GM18517 (cell line): Measurements from ENCODE around the gene WDR18.

Source experiments
- ATAC-seq: cut with Tn5 transposase; IDR thresholded peaks from one replicate; pipeline ENCODE4 v1.9.1; 2021; ENCODE audit warnings: mild to moderate bottlenecking, moderate library complexity; ENCODE audit not compliant: unreplicated experiment

WDR18 gene

DNA sequence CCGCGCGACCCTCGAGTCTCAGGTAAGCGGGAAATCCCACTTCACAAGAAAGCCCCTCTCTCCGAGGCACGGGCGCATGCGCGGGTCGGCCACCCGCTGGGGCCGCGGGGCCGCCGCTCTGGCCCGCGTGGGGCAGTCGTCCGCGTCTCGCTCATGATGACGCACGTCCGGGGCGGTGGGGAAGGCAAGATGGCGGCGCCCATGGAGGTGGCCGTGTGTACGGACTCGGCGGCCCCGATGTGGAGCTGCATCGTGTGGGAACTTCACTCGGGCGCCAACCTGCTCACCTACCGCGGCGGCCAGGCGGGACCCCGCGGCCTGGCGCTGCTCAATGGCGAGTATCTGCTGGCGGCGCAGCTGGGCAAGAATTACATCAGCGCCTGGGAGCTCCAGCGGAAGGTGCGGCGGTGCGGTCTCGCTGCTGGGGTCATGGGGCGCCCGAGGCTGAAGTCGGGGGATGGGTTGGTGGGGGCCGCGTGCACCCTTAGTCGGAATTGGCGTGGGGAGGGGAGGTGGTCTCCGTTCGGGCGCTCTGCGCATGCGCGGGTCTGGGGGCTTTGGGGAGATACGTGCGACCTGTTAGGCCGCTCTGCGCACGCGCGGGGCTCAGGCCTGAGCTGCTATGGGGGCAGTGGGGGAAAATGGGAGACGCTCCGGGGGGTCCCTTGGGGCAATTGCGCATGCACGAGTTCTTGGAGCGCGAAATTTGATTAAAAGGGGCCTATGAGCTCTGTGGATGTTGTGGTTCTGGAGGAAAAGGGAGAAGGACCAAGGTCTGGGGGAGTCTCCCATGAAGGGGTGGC is at the start of gene WDR18:
Gene WDR18 (plus strand): TSS at position 181 of the 803 bp plus-strand sequence. CDS start 9 bp downstream, at position 190.
- peak; percentile 50 for ATAC-seq

DNA sequence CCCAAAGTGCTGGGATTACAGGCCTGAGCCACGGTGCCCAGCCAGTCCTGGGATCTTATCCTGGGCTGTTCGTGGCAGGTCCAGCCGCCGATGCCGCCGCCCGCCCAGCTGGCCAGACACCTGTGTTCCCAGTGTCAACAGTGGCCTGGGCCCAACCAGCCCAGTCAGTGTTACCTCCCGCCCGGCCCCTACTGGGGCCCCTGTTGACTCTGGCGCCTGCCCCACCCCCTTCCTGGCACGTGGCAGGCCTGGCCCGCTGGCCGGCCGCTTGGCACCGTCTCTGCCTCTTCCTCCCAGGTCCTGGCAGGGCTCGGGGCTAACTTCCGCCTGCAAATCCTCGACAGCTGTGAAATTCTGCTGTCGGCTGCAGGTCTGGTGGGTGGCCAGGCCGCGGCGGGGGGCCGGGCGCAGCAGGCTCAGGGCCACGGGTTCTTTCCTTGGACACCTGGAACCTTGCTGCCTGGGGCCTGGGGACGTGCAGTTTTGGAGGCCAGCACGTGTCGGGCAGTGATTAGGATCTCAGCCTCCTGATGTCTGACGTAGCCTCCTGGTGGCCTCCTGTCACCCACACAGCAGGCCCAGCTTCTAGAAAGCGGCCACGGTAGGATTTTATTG is 49.2 kb upstream of the WDR18 start:
- no peak for ATAC-seq

DNA sequence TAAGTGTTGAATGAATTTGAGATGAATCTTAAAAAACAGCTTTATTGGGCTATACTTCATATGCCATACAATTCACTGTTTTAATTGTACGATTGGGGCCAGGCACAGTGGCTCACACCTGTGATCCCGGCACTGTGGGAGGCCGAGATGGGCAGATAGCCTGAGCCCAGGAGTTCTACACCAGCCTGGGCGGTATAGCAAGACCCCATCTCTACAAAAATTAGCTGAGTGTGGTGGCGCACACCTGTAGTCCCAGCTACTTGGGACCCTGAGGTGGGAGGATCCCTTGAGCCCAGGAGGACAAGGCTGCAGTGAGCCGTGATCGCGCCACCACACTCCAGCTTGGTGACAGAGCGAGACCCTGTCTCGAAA is 48.0 kb upstream of the WDR18 start:
- ATAC-seq = no peak

- no peak for ATAC-seq
Measured at GRCh38 chr19:937259-937694, 46.9 kb upstream of the WDR18 start.

GRCh38 chr19:938233-938923 is 45.8 kb upstream of the WDR18 start:
- ATAC-seq = no peak

DNA sequence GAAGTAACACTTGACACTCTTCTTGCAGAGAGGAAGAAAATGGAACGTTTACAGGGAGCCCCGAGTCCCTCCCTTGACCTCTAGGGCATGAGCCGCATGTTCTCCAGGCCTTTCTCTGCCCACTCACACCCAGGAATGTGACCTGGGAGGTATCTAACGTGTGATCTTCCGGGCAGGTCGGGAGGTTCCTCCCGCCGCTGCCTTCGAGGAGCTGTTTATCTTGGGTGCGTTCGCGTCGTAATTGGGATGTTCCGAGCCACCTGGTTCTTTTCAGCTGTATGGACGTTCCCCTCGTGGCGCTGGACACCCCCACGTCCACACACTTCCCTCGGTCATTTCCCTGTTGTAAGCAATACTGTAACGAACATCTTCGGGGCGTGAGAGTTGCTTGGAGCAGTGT is 44.7 kb upstream of the WDR18 start:
- no peak for ATAC-seq

DNA sequence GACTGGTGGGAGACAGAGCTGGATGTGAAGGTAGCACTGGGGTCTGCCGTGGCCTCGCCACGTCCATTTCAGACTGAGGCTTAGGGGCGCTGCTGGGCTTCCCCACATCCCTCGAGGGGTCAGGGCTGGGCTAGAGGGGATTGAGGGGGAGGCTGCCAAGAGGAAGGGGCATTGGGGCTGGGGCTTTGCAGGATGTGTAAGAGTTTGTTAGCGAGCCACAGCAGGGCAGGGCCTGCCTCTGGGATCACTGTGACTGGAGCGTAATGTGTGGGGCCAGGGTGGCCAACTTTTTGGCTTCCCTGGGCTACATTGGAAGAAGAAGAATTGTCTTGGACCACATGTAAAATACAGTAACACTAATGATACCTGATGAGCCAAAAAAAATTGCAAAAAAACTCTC is 44.2 kb upstream of the WDR18 start:
- ATAC-seq = no peak

- peak; percentile 43 for ATAC-seq
Measured at GRCh38 chr19:940591-941291, 43.4 kb upstream of the WDR18 start.

DNA sequence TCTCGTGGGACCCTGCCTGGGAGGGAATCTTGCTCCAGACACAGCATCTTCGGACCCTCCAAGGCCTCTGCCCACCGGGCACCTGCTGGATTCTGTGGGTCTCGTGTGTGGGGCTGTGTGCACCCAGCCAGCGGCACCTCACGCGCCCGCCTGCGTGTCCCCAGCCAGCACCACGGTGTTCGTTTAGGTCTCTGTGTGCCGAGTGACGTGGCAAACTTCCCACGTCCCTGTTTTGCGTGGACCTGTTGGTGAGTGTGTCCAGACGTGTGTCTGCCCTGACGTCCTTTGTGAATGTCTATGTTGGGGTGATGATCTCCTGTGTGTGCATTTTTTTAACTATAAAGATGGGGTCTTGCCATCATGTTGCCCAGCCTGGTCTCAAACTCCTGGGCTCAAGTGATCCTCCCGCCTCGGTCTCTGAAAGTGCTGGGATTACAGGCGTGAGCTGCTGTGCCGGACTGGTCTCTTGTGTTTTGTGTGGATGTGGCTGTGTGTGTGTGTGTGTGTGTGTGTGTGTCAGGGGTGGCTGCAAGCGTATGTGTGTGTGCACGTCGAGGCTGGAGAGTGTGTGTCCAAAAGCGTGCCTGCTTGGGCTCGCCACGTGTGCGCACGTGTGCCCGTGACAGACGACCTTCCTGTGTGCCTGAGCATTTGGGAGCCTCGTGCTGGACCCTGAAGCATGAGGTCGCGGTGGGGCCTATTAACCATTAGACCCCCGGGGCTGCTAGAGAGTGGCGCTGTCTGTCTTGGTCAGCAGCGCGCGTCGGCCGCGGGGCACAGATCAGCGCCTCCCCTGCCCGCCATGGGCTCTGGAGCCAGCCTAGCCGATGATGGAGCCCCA is 42.6 kb upstream of the WDR18 start:
- no peak for ATAC-seq

DNA sequence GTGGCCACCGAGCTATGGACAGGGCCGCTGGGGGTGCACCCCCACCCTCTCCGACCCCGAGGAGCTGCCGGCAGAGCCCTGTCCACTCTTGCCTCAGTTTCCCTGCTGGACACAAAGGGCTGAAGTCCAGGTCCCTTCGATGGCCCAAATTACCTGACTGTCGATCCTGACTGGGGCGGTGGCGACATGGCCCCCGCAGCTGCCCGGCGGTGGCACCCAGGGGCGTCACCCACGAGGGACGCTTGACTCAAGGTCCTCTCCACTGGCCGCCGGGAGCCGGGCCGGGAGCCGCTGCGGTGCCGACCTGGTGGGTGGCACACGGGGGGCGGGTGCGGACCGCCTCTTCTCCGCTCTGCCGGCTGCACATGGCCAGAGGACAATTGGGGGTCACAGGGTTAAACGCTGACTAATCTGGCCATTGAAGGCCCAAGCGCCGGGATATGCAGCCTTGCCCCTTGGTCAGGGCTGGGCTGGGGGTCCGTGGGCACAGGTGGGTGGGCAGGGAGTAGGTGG is 42.0 kb upstream of the WDR18 start:
- no peak for ATAC-seq

GRCh38 chr19:943551-944170 is 40.5 kb upstream of the WDR18 start:
- no peak for ATAC-seq

- ATAC-seq = no peak
Measured at GRCh38 chr19:944171-944567, 40.0 kb upstream of the WDR18 start.

DNA sequence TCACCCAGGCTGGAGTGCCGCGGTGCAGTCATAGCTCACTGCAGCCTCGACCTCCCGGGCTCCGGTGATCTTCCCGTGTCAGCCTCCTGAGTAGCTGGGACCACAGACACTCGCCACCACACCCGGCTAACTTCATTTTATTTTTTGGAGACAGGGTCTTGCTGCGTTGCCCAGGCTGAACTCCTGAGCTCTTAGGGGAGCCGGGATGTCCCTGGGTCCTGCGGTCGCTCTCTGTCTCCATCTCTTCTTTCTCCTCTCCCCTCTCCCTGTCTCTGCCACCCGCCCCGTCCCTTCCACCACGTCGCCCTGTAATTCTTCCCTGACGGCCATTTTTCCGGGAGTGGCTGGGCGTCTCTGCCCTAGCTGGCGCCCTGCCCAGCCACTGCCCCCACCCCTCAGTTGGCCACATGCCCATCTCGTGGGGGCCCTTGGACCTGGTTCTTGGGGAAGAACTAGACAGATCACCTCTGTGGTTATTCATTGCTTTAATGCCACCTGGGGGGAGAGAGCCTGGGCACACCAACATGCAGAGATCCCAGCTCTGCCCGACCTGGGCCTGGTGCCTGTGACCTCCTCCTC is 39.4 kb upstream of the WDR18 start:
- ATAC-seq = no peak

DNA sequence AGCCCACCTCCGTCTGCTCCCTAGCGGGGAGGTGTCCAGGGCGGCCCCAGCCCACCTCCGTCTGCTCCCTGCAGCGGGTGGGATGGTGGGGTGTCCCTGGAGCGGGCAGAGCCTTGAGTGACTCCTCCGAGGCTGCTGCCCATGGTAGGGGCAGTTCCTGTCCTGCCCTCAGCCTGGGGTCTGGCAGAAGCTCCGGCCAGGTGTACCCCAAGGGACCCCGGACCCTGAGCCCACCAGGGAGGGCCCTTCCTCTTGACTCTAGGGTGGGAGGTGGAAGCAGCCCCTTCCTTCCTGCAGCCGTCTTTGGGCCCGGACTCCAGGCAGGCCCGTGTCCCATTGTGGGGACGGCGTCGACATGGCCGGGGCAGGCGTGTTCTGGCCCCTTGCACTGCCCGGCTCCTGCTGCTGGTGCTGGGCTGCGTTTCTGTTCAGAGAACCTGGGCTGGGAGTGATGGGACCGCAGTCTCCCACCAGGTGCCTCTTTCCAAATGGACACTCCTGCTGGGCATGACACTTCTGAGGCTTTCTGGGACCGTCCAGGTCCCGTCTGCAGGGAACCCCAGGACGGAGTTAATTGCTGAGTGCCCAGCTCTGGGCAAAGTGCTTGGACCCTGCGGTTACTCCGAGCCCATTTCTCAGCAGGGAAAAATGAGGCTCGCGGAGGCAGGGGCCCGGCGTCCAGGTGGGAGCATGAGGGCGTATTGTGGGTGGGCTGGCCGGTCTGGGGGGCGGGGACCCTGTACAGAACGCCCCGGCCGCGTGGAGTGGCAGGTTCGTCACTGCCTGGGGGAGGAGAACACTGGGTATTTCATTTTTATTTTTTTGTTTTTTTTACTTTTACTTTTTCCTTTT is 38.5 kb upstream of the WDR18 start:
- ATAC-seq = no peak

DNA sequence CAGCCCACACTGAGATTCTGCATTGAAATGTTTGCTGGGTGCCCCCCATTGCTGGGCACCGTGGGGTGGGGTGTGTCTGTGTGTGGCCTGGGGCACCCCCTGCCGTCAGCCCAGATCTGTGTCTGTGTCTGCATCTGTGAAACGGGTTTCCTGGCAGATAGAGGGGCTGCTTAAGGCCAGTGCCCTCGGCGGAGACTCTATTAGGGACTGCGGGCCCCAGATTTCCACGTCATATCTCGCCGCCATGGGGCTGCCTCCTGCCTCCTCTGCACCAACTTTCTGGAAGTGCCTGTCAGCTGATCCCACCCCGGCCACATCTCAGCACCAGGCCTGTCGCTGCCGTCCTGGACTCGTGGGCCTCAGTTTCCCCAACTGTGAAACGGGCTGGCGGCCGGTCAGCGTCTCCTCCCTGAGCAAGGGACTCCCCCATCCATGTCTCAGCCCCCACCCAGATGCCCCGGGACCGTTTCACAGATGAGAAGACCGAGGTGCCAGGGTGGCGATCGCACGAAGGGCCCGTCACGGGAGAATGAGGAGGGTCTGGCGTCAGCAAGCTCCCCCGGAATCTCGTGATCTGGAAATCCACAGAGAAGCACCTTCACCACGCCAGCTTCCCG is 36.9 kb upstream of the WDR18 start:
- ATAC-seq = no peak

DNA sequence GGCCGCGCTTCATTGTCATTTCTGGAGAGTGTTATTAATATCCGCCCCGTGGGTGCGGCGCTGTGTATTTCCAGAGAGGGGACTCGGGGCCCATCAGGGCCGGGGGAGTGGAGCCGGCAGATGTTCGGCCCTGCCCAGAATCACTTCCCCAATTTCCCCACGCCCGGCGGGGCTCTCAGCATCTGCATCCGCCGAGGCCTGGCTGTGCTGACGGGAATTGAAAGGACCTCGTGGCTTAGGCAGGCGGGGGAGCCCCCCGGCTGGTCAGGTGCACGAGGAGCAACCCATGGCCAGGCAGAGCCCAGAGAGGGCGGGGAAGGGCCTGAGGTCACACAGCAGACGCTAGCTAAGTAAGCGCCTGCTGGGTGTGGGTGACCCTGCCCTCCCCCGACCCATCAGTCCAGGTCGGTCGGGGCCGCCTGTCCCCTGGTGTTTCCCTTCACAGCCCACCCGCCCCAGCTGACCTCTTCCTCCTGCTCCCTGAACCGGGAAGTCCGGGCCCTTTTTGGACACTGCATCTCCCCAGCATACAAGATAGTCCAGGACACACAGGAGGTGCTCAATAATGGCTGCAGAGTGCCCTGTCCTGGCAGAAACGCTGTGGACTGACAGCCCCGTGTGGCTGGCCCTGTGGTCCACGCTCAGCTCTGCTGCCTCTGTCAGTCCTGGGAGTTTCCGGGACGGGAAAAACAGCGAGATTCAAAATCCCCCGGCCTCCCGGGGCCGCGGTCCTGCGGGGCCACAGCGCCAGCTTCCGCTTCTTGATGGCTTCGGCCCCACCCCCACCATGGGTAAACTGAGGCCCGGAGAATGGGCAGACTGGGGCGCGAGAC is 36.2 kb upstream of the WDR18 start:
- peak; percentile 72 for ATAC-seq

- no peak for ATAC-seq
Measured at GRCh38 chr19:948842-949496, 35.2 kb upstream of the WDR18 start.
